ENCODE measurements around the gene GNAO1.

GNAO1 gene

DNA sequence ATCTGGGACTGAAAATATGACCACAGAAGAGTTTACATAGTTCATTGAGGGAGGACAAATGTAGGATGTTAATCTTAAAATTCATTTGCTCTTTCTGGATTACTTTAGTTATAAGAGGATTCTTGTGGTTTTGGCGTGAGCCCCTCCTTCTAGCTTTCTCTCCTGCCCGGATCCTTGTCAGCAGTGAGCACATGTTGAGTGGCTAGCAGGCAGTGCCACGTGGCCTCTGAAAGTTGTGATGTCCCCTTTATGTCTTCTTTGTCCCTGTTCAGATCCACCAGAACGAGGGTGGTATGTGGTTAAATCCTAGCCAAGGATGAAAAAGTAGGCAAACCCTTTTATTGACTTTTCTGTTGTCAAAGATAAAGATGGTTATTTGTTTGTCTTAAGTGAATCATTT, 83.8 kb downstream of the GNAO1 start (continued):
- TF ChIP-seq, protein P1, sequence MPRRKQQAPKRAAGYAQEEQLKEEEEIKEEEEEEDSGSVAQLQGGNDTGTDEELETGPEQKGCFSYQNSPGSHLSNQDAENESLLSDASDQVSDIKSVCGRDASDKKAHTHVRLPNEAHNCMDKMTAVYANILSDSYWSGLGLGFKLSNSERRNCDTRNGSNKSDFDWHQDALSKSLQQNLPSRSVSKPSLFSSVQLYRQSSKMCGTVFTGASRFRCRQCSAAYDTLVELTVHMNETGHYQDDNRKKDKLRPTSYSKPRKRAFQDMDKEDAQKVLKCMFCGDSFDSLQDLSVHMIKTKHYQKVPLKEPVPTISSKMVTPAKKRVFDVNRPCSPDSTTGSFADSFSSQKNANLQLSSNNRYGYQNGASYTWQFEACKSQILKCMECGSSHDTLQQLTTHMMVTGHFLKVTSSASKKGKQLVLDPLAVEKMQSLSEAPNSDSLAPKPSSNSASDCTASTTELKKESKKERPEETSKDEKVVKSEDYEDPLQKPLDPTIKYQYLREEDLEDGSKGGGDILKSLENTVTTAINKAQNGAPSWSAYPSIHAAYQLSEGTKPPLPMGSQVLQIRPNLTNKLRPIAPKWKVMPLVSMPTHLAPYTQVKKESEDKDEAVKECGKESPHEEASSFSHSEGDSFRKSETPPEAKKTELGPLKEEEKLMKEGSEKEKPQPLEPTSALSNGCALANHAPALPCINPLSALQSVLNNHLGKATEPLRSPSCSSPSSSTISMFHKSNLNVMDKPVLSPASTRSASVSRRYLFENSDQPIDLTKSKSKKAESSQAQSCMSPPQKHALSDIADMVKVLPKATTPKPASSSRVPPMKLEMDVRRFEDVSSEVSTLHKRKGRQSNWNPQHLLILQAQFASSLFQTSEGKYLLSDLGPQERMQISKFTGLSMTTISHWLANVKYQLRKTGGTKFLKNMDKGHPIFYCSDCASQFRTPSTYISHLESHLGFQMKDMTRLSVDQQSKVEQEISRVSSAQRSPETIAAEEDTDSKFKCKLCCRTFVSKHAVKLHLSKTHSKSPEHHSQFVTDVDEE (CRISPR knock-in tag; IDR thresholded peaks at IDR 0.05), result no peak
- no peak for TF ChIP-seq ZFP3 (CRISPR knock-in tag; IDR thresholded peaks at IDR 0.05)

DNA sequence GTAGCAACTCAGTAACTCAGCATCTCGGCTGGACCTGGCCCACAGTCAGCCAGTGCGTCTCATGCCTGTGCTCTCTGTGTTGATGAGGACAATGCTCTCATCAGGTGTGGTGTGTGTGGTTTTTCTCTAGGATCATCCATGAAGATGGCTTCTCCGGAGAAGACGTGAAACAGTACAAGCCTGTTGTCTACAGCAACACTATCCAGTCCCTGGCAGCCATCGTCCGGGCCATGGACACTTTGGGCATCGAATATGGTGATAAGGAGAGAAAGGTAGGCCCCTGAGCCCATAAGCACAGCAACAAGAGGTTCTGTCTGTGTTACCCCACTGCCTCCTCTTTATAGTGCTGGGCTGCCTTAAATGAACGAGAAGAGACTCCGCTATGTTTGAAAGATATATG, 84.5 kb downstream of the GNAO1 start:
- no peak for ATAC-seq
- TF ChIP-seq, protein P2, sequence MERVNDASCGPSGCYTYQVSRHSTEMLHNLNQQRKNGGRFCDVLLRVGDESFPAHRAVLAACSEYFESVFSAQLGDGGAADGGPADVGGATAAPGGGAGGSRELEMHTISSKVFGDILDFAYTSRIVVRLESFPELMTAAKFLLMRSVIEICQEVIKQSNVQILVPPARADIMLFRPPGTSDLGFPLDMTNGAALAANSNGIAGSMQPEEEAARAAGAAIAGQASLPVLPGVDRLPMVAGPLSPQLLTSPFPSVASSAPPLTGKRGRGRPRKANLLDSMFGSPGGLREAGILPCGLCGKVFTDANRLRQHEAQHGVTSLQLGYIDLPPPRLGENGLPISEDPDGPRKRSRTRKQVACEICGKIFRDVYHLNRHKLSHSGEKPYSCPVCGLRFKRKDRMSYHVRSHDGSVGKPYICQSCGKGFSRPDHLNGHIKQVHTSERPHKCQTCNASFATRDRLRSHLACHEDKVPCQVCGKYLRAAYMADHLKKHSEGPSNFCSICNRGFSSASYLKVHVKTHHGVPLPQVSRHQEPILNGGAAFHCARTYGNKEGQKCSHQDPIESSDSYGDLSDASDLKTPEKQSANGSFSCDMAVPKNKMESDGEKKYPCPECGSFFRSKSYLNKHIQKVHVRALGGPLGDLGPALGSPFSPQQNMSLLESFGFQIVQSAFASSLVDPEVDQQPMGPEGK (CRISPR knock-in tag; IDR thresholded peaks at IDR 0.05; ENCODE audit: borderline replicate concordance), result no peak
- TF ChIP-seq, protein P3, sequence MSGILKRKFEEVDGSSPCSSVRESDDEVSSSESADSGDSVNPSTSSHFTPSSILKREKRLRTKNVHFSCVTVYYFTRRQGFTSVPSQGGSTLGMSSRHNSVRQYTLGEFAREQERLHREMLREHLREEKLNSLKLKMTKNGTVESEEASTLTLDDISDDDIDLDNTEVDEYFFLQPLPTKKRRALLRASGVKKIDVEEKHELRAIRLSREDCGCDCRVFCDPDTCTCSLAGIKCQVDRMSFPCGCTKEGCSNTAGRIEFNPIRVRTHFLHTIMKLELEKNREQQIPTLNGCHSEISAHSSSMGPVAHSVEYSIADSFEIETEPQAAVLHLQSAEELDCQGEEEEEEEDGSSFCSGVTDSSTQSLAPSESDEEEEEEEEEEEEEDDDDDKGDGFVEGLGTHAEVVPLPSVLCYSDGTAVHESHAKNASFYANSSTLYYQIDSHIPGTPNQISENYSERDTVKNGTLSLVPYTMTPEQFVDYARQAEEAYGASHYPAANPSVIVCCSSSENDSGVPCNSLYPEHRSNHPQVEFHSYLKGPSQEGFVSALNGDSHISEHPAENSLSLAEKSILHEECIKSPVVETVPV (CRISPR knock-in tag; IDR thresholded peaks at IDR 0.05), result no peak
- no peak for TF ChIP-seq SNAI2 (CRISPR knock-in tag; IDR thresholded peaks at IDR 0.05)
- TF ChIP-seq ZNF8 (CRISPR knock-in tag; IDR thresholded peaks at IDR 0.05), result no peak
- no peak for TF ChIP-seq ZNF565 (CRISPR knock-in tag; conservative IDR thresholded peaks at IDR 0.05; ENCODE audit: low read depth)
- no peak for TF ChIP-seq GLIS3 (CRISPR knock-in tag; IDR thresholded peaks at IDR 0.05)
- no peak for TF ChIP-seq TOX (CRISPR knock-in tag; IDR thresholded peaks at IDR 0.05; ENCODE audit: borderline replicate concordance)
- TF ChIP-seq, protein P1 (CRISPR knock-in tag; IDR thresholded peaks at IDR 0.05), result no peak
- no peak for TF ChIP-seq ZC3H10 (CRISPR knock-in tag; IDR thresholded peaks at IDR 0.05)
- no peak for TF ChIP-seq ZFP3 (CRISPR knock-in tag; IDR thresholded peaks at IDR 0.05)
- no peak for TF ChIP-seq TCF4 (CRISPR knock-in tag; IDR thresholded peaks at IDR 0.05; ENCODE audit: borderline replicate concordance)

DNA sequence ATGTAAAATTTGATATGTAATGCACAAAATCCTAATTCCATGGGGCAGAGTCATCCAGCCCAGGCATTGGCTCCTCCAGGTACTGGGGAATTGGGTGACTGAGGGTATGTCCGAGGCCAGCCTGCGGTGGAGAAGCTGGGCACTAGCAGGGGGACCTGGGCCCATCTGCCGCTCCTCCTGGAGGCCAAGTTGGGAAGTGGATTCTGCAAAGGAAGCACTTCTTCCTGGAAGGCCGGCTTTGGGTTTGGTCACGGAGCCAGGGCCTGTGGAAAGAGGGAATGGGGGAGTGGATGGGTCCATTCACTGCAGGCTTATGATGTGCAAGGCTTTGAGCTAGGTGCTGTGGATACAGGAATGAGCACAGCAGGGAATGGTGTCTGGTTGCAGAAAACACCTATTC, 85.8 kb downstream of the GNAO1 start:
- TF ChIP-seq GLIS3 (CRISPR knock-in tag; IDR thresholded peaks at IDR 0.05) (no peak), TCF4 (CRISPR knock-in tag; IDR thresholded peaks at IDR 0.05; ENCODE audit: borderline replicate concordance) (no peak), SNAI2 (CRISPR knock-in tag; IDR thresholded peaks at IDR 0.05) (no peak)
- TF ChIP-seq, protein P4, sequence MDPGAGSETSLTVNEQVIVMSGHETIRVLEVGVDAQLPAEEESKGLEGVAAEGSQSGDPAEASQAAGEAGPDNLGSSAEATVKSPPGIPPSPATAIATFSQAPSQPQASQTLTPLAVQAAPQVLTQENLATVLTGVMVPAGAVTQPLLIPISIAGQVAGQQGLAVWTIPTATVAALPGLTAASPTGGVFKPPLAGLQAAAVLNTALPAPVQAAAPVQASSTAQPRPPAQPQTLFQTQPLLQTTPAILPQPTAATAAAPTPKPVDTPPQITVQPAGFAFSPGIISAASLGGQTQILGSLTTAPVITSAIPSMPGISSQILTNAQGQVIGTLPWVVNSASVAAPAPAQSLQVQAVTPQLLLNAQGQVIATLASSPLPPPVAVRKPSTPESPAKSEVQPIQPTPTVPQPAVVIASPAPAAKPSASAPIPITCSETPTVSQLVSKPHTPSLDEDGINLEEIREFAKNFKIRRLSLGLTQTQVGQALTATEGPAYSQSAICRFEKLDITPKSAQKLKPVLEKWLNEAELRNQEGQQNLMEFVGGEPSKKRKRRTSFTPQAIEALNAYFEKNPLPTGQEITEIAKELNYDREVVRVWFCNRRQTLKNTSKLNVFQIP (CRISPR knock-in tag; IDR thresholded peaks at IDR 0.05; ENCODE audit: borderline replicate concordance, low read depth), result no peak
- TF ChIP-seq, protein P3 (CRISPR knock-in tag; IDR thresholded peaks at IDR 0.05), result no peak
- ATAC-seq, result no peak

DNA sequence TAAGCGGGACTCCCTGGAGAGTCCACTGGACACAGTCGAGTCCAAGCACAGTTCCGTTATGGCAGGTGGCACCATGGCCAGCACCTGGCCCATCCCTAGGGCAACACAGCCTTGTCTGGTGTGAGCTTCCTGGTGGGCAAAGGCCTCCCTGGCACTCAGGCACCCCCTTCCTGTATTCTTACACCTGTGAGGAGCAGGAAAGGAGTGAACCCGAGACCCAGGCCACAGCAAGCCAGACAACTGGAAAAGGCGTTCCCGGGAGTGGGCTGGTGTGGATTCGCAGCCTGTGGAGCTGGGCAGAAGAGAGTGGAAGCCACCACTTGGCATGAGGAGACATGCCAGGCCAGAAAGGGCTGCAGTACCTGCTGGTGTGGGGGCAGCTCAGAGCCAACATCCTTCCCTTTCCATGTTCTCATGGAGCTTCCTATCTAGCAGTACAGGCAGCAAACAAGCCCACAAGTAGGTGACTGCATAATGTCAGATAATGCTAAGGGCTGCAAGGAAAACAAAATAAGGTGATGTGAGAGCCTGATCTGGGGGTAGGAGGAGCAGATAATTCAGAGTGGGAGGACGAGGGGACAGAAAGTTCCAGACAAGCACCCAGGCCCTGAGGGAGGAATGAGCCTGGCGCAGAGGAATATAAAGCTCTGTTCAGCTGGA, 87.0 kb downstream of the GNAO1 start:
- ATAC-seq, result no peak
- TF ChIP-seq ZFP30 (CRISPR knock-in tag; IDR thresholded peaks at IDR 0.05) (no peak), TOX (CRISPR knock-in tag; IDR thresholded peaks at IDR 0.05; ENCODE audit: borderline replicate concordance) (no peak), RARB (CRISPR knock-in tag; IDR thresholded peaks at IDR 0.05) (no peak), ZC3H10 (CRISPR knock-in tag; IDR thresholded peaks at IDR 0.05) (no peak), ESRRG (CRISPR knock-in tag; IDR thresholded peaks at IDR 0.05) (no peak), ZNF70 (CRISPR knock-in tag; IDR thresholded peaks at IDR 0.05) (no peak), PPARA (CRISPR knock-in tag; IDR thresholded peaks at IDR 0.05; ENCODE audit: borderline replicate concordance) (no peak), ZNF565 (CRISPR knock-in tag; conservative IDR thresholded peaks at IDR 0.05; ENCODE audit: low read depth) (no peak)
- TF ChIP-seq, protein P1 (CRISPR knock-in tag; IDR thresholded peaks at IDR 0.05), result no peak
